NCI-H2227 (cell line): Measurements from ENCODE around the gene HOXA11.

Source experiments
- DNase-seq: peaks from one replicate; lab custom pipeline; 2025; ENCODE audit not compliant: unreplicated experiment; lab: John Stamatoyannopoulos, UW

HOXA11 gene

GRCh38 chr7:27170426-27171324 lies 14.4 kb downstream of the HOXA11 start:
- no peak for DNase-seq

- DNase-seq = no peak
Measured at GRCh38 chr7:27169658-27170425, 15.2 kb downstream of the HOXA11 start.

DNA sequence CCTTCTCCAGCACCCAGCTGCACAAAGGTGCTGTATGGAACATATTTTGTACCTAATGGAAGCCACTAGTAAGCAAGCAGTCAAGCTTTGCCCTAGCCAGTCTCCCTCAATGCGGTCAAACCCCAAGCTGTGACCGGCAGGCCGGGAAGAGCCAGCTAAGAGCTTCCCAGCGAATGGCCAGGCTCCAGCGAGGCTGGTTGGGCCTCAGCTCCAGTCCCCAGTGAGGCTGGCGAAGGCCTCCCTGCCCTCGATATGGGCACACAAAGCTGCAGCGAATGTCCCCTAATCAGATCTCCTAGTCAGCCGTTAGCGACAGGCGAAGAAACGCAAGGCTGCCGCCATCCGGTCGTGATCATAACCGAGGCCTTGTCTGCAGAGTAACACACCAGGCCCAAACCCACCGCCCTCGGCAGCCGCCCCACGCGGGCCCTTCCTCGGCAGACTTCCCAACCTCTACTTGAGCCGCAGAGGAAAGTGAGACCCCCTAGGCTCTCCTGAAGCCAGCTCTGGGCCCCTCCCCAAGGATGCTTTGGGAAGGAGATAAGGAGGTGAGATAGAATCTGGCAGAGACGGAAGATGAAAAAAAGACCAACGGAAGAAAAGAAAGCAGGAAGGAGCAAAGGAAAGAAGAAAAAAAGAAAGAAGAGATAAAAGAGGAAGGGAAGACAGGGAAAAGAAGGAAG lies 16.6 kb downstream of the HOXA11 start:
- no peak for DNase-seq

DNA sequence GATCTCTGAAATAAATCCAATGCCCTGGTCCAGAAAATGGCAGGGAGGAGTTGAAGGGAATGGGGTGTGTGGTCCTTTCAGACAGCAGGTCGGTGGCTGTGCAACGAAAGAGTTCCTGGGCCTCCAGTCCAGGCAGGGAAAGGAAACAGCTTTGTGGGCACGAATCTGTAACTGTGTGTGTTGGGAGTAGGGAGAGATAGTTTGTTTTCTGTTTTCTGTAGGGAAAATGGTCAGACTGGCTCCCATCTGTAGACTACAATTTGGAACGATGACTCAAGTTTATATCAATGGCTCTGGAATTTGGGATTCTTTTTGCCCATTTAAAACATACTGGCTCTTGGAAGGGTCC lies 17.1 kb downstream of the HOXA11 start:
- DNase-seq = no peak

GRCh38 chr7:27166531-27167505 lies 18.2 kb downstream of the HOXA11 start:
- DNase-seq = no peak

DNA sequence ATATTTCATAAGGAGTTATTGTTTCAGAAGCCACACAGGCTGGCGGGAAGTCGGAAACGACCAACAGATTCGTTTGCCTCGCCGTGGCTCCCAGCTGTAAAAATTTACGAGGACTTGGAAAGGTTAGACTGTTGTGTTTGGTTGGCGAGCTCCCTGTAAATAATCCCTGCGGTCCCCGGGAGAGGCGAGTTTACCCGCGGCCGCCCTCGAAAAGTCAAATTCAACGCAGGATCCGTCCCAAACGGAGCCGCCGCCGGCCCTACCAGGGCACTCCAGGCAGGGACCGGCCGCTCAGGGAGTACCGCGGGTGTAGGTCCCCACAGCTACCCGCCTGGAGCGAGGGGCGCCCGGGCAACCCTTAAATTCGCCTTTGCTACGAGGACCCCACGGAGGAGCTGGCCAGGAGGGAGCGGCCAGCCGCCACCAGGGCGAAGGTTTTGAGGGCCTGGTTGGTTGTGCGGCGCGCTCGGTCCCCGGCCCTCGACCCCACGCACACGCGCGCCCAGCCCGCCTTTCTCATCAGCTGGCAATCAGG lies 19.0 kb downstream of the HOXA11 start:
- DNase-seq = no peak

- DNase-seq = no peak
Measured at GRCh38 chr7:27165089-27165995, 19.7 kb downstream of the HOXA11 start, which contains the start of gene HOXA9. Gene HOXA9 (minus strand): TSS chr7:27165537. CDS start chr7:27165457, 80 bp downstream.

DNA sequence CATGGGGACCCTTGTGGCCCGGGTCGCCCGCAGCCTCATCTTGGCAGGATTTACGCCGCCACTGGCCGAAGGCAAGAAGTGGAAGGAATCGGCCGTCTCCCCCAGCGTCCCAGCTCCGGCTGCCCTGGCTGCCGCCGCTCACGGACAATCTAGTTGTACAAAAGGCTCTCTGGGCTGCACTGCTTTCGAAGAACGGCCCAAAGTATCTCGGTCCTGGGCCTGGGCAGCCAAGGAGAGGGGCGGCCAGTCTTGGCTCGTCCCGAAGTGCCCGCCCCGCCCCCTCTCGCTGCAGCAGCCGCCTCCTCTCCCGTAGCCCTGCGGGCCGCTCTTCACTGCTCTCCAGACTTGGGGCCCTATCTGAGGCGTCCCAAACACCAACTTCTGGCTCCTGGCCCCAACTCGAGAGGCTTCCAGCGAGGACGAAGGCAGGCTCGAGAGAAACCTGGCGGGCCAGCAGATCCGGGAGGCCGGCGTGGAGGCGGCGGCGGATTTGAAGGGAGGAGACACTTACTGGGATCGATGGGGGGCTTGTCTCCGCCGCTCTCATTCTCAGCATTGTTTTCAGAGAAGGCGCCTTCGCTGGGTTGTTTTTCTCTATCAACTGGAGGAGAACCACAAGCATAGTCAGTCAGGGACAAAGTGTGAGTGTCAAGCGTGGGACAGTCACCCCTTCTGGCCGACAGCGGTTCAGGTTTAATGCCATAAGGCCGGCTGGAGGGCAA lies 20.5 kb downstream of the HOXA11 start:
- DNase-seq = no peak

DNA sequence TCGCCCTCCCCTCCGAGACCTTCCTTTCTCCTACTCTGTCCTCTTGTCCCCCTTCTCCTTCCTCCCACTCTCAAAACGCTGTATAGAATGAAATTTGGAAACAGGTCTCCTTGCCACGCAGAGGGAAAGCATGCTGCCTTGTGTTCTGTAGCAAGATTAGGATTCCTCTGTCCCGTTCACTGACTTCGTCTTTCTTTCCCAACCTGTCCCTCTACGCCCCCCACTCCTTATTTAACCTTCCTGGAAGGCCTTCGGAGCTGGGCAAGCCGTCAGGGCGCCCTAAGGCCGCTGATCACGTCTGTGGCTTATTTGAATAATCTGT lies 21.0 kb downstream of the HOXA11 start:
- no peak for DNase-seq

- no peak for DNase-seq
Measured at GRCh38 chr7:27163288-27164044, 21.6 kb downstream of the HOXA11 start.

DNA sequence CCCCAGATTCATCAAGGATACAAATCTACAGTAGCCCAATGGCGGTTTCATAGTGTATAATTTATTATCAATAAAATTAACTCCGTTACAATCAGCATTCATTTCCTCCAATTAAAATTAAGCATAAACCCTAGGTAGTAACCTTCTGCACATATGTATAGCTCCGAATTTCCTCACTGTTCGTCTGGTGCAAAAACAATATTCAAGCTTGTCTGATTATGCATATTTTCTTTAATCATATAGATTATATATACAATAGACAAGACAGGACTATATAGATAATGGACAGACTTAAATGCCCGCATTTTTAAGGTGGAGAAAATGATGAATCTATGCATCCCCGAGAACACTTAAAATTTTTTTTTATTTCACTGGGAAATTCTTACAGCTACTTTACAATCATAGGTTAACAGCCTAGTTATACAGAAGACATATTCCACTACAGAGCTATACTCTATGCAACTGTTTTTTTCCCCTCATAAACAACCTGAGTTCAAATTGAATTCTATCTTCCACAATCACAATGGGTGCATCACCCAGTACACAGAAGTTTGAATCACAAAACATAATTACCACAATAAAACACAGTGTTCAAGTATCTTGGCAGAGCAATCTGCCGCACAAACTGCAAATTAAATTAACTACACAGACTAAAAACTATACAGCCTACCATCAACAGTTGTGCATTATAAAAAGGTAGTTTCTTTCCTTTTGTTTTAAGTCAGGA lies 22.3 kb downstream of the HOXA11 start:
- no peak for DNase-seq

GRCh38 chr7:27161721-27162560 lies 23.1 kb downstream of the HOXA11 start:
- DNase-seq = no peak

- DNase-seq = no peak
Measured at GRCh38 chr7:27161214-27161720, 23.8 kb downstream of the HOXA11 start.

GRCh38 chr7:27160546-27161213 lies 24.4 kb downstream of the HOXA11 start:
- peak; percentile 89 for DNase-seq

GRCh38 chr7:27160145-27160545 lies 24.9 kb downstream of the HOXA11 start:
- DNase-seq = no peak
